Astrocyte (in vitro differentiated cells and primary cell): ENCODE data around the gene ERN1.

Experiments
- EZH2 ChIP-seq: IDR thresholded peaks from 2 replicates; pipeline ENCODE4 v1.6.1; 2012; ENCODE audit warnings: mild to moderate bottlenecking, low read length, inconsistent platforms; ENCODE audit not compliant: insufficient read depth
- TF ChIP-seq, protein P1 (sequence below): IDR thresholded peaks from 2 replicates; pipeline ENCODE4 v1.5.1; 2011; ENCODE audit warnings: low read depth, mild to moderate bottlenecking, inconsistent platforms, low read length, moderate library complexity; ENCODE audit not compliant: insufficient read depth

DNA sequence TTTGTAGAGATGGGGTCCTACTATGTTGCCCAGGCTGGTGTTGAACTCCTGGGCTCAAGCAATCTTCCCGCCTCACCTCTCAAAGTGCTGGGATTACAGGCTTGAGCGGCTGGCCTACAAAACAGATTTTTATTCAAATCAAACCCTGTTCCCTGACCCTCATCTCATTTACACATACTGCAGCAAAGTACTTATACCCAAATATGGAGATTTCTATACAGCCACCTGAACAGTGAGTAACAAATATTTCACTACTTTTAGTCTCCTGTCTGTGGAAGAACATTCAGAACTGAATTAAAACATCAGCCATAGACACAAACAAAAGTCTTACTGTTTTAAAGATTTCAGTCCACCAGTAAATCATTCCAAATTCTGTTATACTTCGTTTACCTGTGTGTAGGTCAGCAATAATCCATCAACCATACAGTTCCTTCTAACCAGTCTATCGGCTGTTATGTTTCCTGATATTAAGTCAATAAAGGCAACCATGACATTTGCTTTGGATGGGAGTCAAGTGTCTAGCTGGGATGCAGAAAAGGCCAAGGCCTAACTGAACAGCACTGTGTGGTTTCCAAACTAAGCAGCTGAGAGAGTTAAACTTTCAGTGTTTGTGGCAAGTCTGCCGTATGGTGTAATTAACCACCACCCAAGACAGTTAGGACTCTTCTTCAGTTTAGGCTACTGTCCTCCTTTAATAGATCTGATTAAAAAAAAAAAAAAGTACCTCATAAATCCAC is 22.3 kb downstream of the ERN1 start:
- TF ChIP-seq, protein P1, sequence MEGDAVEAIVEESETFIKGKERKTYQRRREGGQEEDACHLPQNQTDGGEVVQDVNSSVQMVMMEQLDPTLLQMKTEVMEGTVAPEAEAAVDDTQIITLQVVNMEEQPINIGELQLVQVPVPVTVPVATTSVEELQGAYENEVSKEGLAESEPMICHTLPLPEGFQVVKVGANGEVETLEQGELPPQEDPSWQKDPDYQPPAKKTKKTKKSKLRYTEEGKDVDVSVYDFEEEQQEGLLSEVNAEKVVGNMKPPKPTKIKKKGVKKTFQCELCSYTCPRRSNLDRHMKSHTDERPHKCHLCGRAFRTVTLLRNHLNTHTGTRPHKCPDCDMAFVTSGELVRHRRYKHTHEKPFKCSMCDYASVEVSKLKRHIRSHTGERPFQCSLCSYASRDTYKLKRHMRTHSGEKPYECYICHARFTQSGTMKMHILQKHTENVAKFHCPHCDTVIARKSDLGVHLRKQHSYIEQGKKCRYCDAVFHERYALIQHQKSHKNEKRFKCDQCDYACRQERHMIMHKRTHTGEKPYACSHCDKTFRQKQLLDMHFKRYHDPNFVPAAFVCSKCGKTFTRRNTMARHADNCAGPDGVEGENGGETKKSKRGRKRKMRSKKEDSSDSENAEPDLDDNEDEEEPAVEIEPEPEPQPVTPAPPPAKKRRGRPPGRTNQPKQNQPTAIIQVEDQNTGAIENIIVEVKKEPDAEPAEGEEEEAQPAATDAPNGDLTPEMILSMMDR = no peak
- no peak for TF ChIP-seq EZH2
